Measurements from ENCODE around the gene BTNL9. TPM values are rescaled to one million over a fixed set of nuclear protein-coding genes. Genes with fewer than 3 reads are reported as not detected.

The BTNL9 gene
- total and polyA plus RNA-seq, 7 donors, result 10.4 to 26.3 (median 20.0) TPM

GRCh38 chr5:181059297-181060230 is 19.5 kb downstream of the BTNL9 start:
- 13 to 15% (median 14%) methylated on average over 68 to 86 of the region's 86 CpGs for WGBS, 3 donors
- no peak for TF ChIP-seq CTCF (IDR thresholded peaks at IDR 0.05)
- no peak overlapping the region for H3K4me3 ChIP-seq
- no peak overlapping the region for H3K27ac ChIP-seq
- H3K27me3 ChIP-seq (ENCODE audit: insufficient read depth in 3 of 3, low read length in 2 of 3), result peaks cover 7 to 78% (median 11%) of the 10 kb centered on the region in 3 donors
- H3K36me3 ChIP-seq (ENCODE audit: insufficient read depth in 1 of 2, low read depth in 1 of 2), result no peaks in the 10 kb centered on the region
- ATAC-seq, result no peak
- intact Hi-C loops (cut with DNase I), result no loop called here
- DNase-seq, result no peak
- H3K9me3 ChIP-seq, result no peaks in the 10 kb centered on the region
- H3K4me1 ChIP-seq, result no peaks in the 10 kb centered on the region

- H3K27me3 ChIP-seq (ENCODE audit: insufficient read depth in 3 of 3, low read length in 2 of 3), result peaks cover 7 to 74% (median 10%) of the 10 kb centered on the region in 3 donors
Measured at GRCh38 chr5:181060231-181060590, 20.1 kb downstream of the BTNL9 start.

GRCh38 chr5:181060924-181061323 is 20.9 kb downstream of the BTNL9 start:
- 81 to 91% (median 88%) methylated on average over 5 of the region's 5 CpGs for WGBS, 3 donors
- ATAC-seq, result no peak
- Histone ChIP-seq H3K4me1 (no peaks in the 10 kb centered on the region), H3K9me3 (no peaks in the 10 kb centered on the region), H3K27me3 (ENCODE audit: insufficient read depth in 3 of 3, low read length in 2 of 3) (peaks cover 7 to 66% (median 7%) of the 10 kb centered on the region in 3 donors), H3K27ac (no peak overlapping the region), H3K4me3 (no peak overlapping the region), H3K36me3 (ENCODE audit: insufficient read depth in 1 of 2, low read depth in 1 of 2) (no peaks in the 10 kb centered on the region)
- TF ChIP-seq CTCF (IDR thresholded peaks at IDR 0.05), result no peak
- DNase-seq, result no peak
- intact Hi-C loops (cut with DNase I), result no loop called here

More at GRCh38 chr5:181060231-181060590, 20.1 kb downstream of the BTNL9 start:
- H3K9me3 ChIP-seq, result no peaks in the 10 kb centered on the region
- ATAC-seq (no peak), DNase-seq (no peak)
- H3K4me1 ChIP-seq, result no peaks in the 10 kb centered on the region
- no peak for TF ChIP-seq CTCF (IDR thresholded peaks at IDR 0.05)
- intact Hi-C loops (cut with DNase I), result no loop called here
- 78 to 86% (median 84%) methylated on average over 8 of the region's 8 CpGs for WGBS, 3 donors
- no peak overlapping the region for H3K4me3 ChIP-seq
- H3K36me3 ChIP-seq (ENCODE audit: insufficient read depth in 1 of 2, low read depth in 1 of 2), result no peaks in the 10 kb centered on the region
- no peak overlapping the region for H3K27ac ChIP-seq

- Histone ChIP-seq H3K27me3 (ENCODE audit: insufficient read depth in 3 of 3, low read length in 2 of 3) (peaks cover 7 to 63% (median 9%) of the 10 kb centered on the region in 3 donors), H3K36me3 (ENCODE audit: insufficient read depth in 1 of 2, low read depth in 1 of 2) (no peaks in the 10 kb centered on the region), H3K4me3 (no peak overlapping the region), H3K4me1 (no peaks in the 10 kb centered on the region), H3K27ac (no peak overlapping the region), H3K9me3 (no peaks in the 10 kb centered on the region)
- 46 to 51% (median 47%) methylated on average over 14 of the region's 14 CpGs for WGBS, 3 donors
- TF ChIP-seq CTCF (IDR thresholded peaks at IDR 0.05), result no peak
- DNase-seq, result no peak
- intact Hi-C loops (cut with DNase I), result no loop called here
- no peak for ATAC-seq
Measured at GRCh38 chr5:181061645-181062044, 21.6 kb downstream of the BTNL9 start.
